ENCODE data around the gene STEAP3. TPM values are rescaled to one million over a fixed set of nuclear protein-coding genes. Genes with fewer than 3 reads are reported as not detected.

STEAP3 gene
- total and polyA plus RNA-seq, 2 donors (not counting 1 experiment from before 2014, with no cell fraction given): 1.1 to 1.6 TPM

- no peak overlapping the region for H3K4me2 ChIP-seq (replicated peaks; ENCODE audit: low read depth, low read length, poor library complexity, severe bottlenecking)
- H3K27ac ChIP-seq (ENCODE audit: low read length in 2 of 2): no peak overlapping the region
- ChIA-PET POLR2A (no interaction called here), CTCF (no interaction called here)
- H3K27ac Mint-ChIP-seq: no peak overlapping the region
- no peaks in the 10 kb centered on the region for H4K20me1 ChIP-seq (ENCODE audit: control insufficient read depth, insufficient read depth, low read length, poor library complexity, severe bottlenecking)
- no peaks in the 10 kb centered on the region for H3K79me2 ChIP-seq (ENCODE audit: control insufficient read depth, insufficient read depth, low read length)
- no peak for TF ChIP-seq CTCF (IDR thresholded peaks at IDR 0.05)
- no peak for TF ChIP-seq EZH2 (IDR thresholded peaks at IDR 0.05; ENCODE audit: borderline replicate concordance, insufficient read depth, low read depth, low read length, poor library complexity, severe bottlenecking)
- ATAC-seq (ENCODE audit: low read depth) (no peak), DNase-seq (no peak)
- no peaks in the 10 kb centered on the region for H3K36me3 ChIP-seq (replicated peaks in 1 of 2; ENCODE audit: control extremely low read depth in 1 of 2, control insufficient read depth in 1 of 2, extremely low read depth in 1 of 2, insufficient read depth in 2 of 2, low read length in 1 of 2)
- H3K4me3 ChIP-seq (ENCODE audit: control extremely low read depth in 1 of 5, extremely low read depth in 1 of 5, insufficient read depth in 1 of 5, low read depth in 2 of 5, low read length in 4 of 5): no peak overlapping the region
- H3K4me1 ChIP-seq (ENCODE audit: control insufficient read depth in 2 of 2, insufficient read depth in 2 of 2, low read length in 2 of 2): no peaks in the 10 kb centered on the region
- H3K4me1 Mint-ChIP-seq: no peaks in the 10 kb centered on the region
- H3K9me3 ChIP-seq (ENCODE audit: control extremely low read depth in 1 of 3, control insufficient read depth in 2 of 3, insufficient read depth in 1 of 3, low read length in 2 of 3): no peaks in the 10 kb centered on the region
- H3K27me3 ChIP-seq (replicated peaks in 1 of 4; ENCODE audit: control extremely low read depth in 1 of 4, control insufficient read depth in 3 of 4, insufficient read depth in 4 of 4, low read length in 3 of 4): peaks cover 0 to 3% (median 0%) of the 10 kb centered on the region in 4 experiments
- no peak overlapping the region for H3K4me3 Mint-ChIP-seq
- peaks cover 5% of the 10 kb centered on the region for H3K27me3 Mint-ChIP-seq
- H3K9me3 Mint-ChIP-seq (ENCODE audit: insufficient read depth): no peaks in the 10 kb centered on the region
- no peak overlapping the region for H3K9ac ChIP-seq (ENCODE audit: low read length)
- intact Hi-C loops (cut with micrococcal nuclease): no loop called here
- WGBS (ENCODE audit: insufficient coverage): 79% methylated on average over 3 of the region's 4 CpGs
- H2AFZ ChIP-seq (ENCODE audit: insufficient read depth, low read depth, low read length, poor library complexity, severe bottlenecking): no peak overlapping the region
These were observed 14.8 kb upstream of the STEAP3 start for GRCh38 chr2:119208791-119209203.

- CTCF ChIA-PET: interaction anchor here (0.8 kb wide), 1 partner anchor 11 kb away, joined by 3 read pairs; no protein-coding TSS in a partner anchor
- no peaks in the 10 kb centered on the region for H3K9me3 Mint-ChIP-seq (ENCODE audit: insufficient read depth)
- DNase-seq (no peak), ATAC-seq (ENCODE audit: low read depth) (no peak)
- peaks cover 5% of the 10 kb centered on the region for H3K27me3 Mint-ChIP-seq
- no peak overlapping the region for H2AFZ ChIP-seq (ENCODE audit: insufficient read depth, low read depth, low read length, poor library complexity, severe bottlenecking)
- no peaks in the 10 kb centered on the region for H3K4me1 ChIP-seq (ENCODE audit: control insufficient read depth in 2 of 2, insufficient read depth in 2 of 2, low read length in 2 of 2)
- peaks cover 0 to 3% (median 0%) of the 10 kb centered on the region in 4 experiments for H3K27me3 ChIP-seq (replicated peaks in 1 of 4; ENCODE audit: control extremely low read depth in 1 of 4, control insufficient read depth in 3 of 4, insufficient read depth in 4 of 4, low read length in 3 of 4)
- H3K4me1 Mint-ChIP-seq: no peaks in the 10 kb centered on the region
- H4K20me1 ChIP-seq (ENCODE audit: control insufficient read depth, insufficient read depth, low read length, poor library complexity, severe bottlenecking): no peaks in the 10 kb centered on the region
- H3K4me2 ChIP-seq (replicated peaks; ENCODE audit: low read depth, low read length, poor library complexity, severe bottlenecking): no peak overlapping the region
- H3K9ac ChIP-seq (ENCODE audit: low read length): no peak overlapping the region
- POLR2A ChIA-PET: no interaction called here
- H3K36me3 ChIP-seq (replicated peaks in 1 of 2; ENCODE audit: control extremely low read depth in 1 of 2, control insufficient read depth in 1 of 2, extremely low read depth in 1 of 2, insufficient read depth in 2 of 2, low read length in 1 of 2): no peaks in the 10 kb centered on the region
- H3K4me3 ChIP-seq (ENCODE audit: control extremely low read depth in 1 of 5, extremely low read depth in 1 of 5, insufficient read depth in 1 of 5, low read depth in 2 of 5, low read length in 4 of 5): no peak overlapping the region
- no peak overlapping the region for H3K27ac Mint-ChIP-seq
- H3K27ac ChIP-seq (ENCODE audit: low read length in 2 of 2): no peak overlapping the region
- intact Hi-C loops (cut with micrococcal nuclease): no loop called here
- 91% methylated on average over 10 of the region's 10 CpGs for WGBS (ENCODE audit: insufficient coverage)
- no peak for TF ChIP-seq EZH2 (IDR thresholded peaks at IDR 0.05; ENCODE audit: borderline replicate concordance, insufficient read depth, low read depth, low read length, poor library complexity, severe bottlenecking)
- no peak for TF ChIP-seq CTCF (IDR thresholded peaks at IDR 0.05)
- H3K9me3 ChIP-seq (ENCODE audit: control extremely low read depth in 1 of 3, control insufficient read depth in 2 of 3, insufficient read depth in 1 of 3, low read length in 2 of 3): no peaks in the 10 kb centered on the region
- no peaks in the 10 kb centered on the region for H3K79me2 ChIP-seq (ENCODE audit: control insufficient read depth, insufficient read depth, low read length)
- H3K4me3 Mint-ChIP-seq: no peak overlapping the region
These were observed 11.4 kb upstream of the STEAP3 start for GRCh38 chr2:119212139-119212800.

Data from B cell (primary cell).